Mesendoderm (in vitro differentiated cells): ENCODE results near the gene BCAS4.

Experiments
- DNase-seq: peaks from one replicate; pipeline ENCODE4 v3.0.0; 2013
- H2AK5ac ChIP-seq: 2 replicates; pipeline ENCODE4 v1.6.1; 2013; ENCODE audit warnings: low read length, inconsistent platforms
- H2BK120ac ChIP-seq: 2 replicates; pipeline ENCODE4 v1.6.1; 2013; ENCODE audit warnings: low read depth, mild to moderate bottlenecking, low read length, moderate library complexity, mixed read lengths
- H2BK15ac ChIP-seq: replicated peaks from 2 replicates; pipeline ENCODE4 v1.6.1; 2013; ENCODE audit warnings: low read depth, mild to moderate bottlenecking, moderate library complexity
- H2BK5ac ChIP-seq: 2 replicates; pipeline ENCODE4 v1.6.1; 2013; ENCODE audit warnings: low read length, inconsistent platforms
- H3K18ac ChIP-seq: 2 replicates; pipeline ENCODE4 v1.6.1; 2013; ENCODE audit warnings: mild to moderate bottlenecking, low read length, mixed read lengths
- H3K23ac ChIP-seq: one replicate; pipeline ENCODE4 v1.6.1; 2013; ENCODE audit warnings: low read length
- H3K27ac ChIP-seq: 2 replicates; pipeline ENCODE4 v1.5.1; 2013; ENCODE audit warnings: low read depth, mild to moderate bottlenecking, inconsistent platforms, low read length, moderate library complexity
- H3K27me3 ChIP-seq: 2 replicates; pipeline ENCODE4 v1.6.1; 2013; ENCODE audit warnings: low read length, control low read depth, mild to moderate bottlenecking, inconsistent platforms; ENCODE audit not compliant: insufficient read depth, poor library complexity
- H3K36me3 ChIP-seq: 2 replicates; pipeline ENCODE4 v1.6.1; 2013; ENCODE audit warnings: low read length, inconsistent platforms; ENCODE audit not compliant: control insufficient read depth, insufficient read depth
- H3K4ac ChIP-seq: one replicate; pipeline ENCODE4 v1.6.1; 2013; ENCODE audit warnings: low read depth, mild to moderate bottlenecking, low read length, moderate library complexity
- H3K4me1 ChIP-seq: 2 replicates; pipeline ENCODE4 v1.6.1; 2013; ENCODE audit warnings: low read depth, low read length, inconsistent platforms; ENCODE audit not compliant: control insufficient read depth
- H3K4me2 ChIP-seq: 2 replicates; pipeline ENCODE4 v1.6.1; 2013; ENCODE audit warnings: low read length
- H3K4me3 ChIP-seq: 2 replicates; pipeline ENCODE4 v1.5.1; 2013; ENCODE audit warnings: mild to moderate bottlenecking, low read length
- H3K56ac ChIP-seq: one replicate; pipeline ENCODE4 v1.6.1; 2013; ENCODE audit warnings: low read length
- H3K79me1 ChIP-seq: 2 replicates; pipeline ENCODE4 v1.6.1; 2013; ENCODE audit warnings: low read length, inconsistent platforms
- H3K79me2 ChIP-seq: 2 replicates; pipeline ENCODE4 v1.6.1; 2013; ENCODE audit warnings: mild to moderate bottlenecking, low read length; ENCODE audit not compliant: control insufficient read depth, insufficient read depth
- H3K9ac ChIP-seq: 2 replicates; pipeline ENCODE4 v1.6.1; 2013; ENCODE audit warnings: low read length, inconsistent platforms
- H4K5ac ChIP-seq: one replicate; pipeline ENCODE4 v1.6.1; 2013; ENCODE audit warnings: low read length
- H4K8ac ChIP-seq: one replicate; pipeline ENCODE4 v1.6.1; 2013; ENCODE audit warnings: low read depth, mild to moderate bottlenecking, control low read depth, low read length, moderate library complexity
- WGBS: extraction: QIAGEN DNeasy Blood & Tissue Kit; methylation state at CpG from one replicate; pipeline ENCODE4 v1.1.7; 2013; ENCODE audit warnings: low lambda C conversion rate, missing lambda C conversion rate; ENCODE audit not compliant: insufficient coverage; ENCODE audit errors: extremely low coverage; 5-methylcytosine and 5-hydroxymethylcytosine counted together

Gene BCAS4

GRCh38 chr20:50837532-50838321, 42.9 kb downstream of the BCAS4 start:
- no peak for DNase-seq
- WGBS = no CpG with 5 or more reads among the region's 22 CpGs

GRCh38 chr20:50838322-50838625, 43.4 kb downstream of the BCAS4 start:
- Histone ChIP-seq H3K18ac (no peak overlapping the region), H3K79me2 (no peaks in the 10 kb centered on the region), H3K4ac (no peak overlapping the region), H4K8ac (no peak overlapping the region), H3K27ac (no peak overlapping the region), H3K23ac (no peak overlapping the region), H3K4me2 (no peak overlapping the region), H3K4me1 (no peaks in the 10 kb centered on the region), H2BK15ac (no peak overlapping the region), H3K4me3 (no peak overlapping the region), H2BK120ac (no peak overlapping the region), H3K27me3 (no peaks in the 10 kb centered on the region), H2AK5ac (no peak overlapping the region), H4K5ac (no peak overlapping the region), H3K9ac (no peak overlapping the region), H2BK5ac (no peak overlapping the region), H3K36me3 (no peaks in the 10 kb centered on the region), H3K79me1 (no peaks in the 10 kb centered on the region), H3K56ac (no peak overlapping the region)
- WGBS = no CpG with 5 or more reads among the region's 8 CpGs
- DNase-seq = no peak

More at GRCh38 chr20:50837532-50838321, 42.9 kb downstream of the BCAS4 start:
- no peak overlapping the region for H2BK15ac ChIP-seq
- H2AK5ac ChIP-seq = no peak overlapping the region
- H3K4me2 ChIP-seq = no peak overlapping the region
- no peaks in the 10 kb centered on the region for H3K79me1 ChIP-seq
- no peak overlapping the region for H4K5ac ChIP-seq
- H2BK120ac ChIP-seq = no peak overlapping the region
- H3K23ac ChIP-seq = no peak overlapping the region
- H3K27me3 ChIP-seq = no peaks in the 10 kb centered on the region
- no peak overlapping the region for H4K8ac ChIP-seq
- no peaks in the 10 kb centered on the region for H3K36me3 ChIP-seq
- no peaks in the 10 kb centered on the region for H3K4me1 ChIP-seq
- no peak overlapping the region for H3K9ac ChIP-seq
- no peak overlapping the region for H3K4ac ChIP-seq
- no peak overlapping the region for H3K18ac ChIP-seq
- H3K27ac ChIP-seq = no peak overlapping the region
- H3K4me3 ChIP-seq = no peak overlapping the region
- no peaks in the 10 kb centered on the region for H3K79me2 ChIP-seq
- no peak overlapping the region for H2BK5ac ChIP-seq
- no peak overlapping the region for H3K56ac ChIP-seq

GRCh38 chr20:50838707-50839385, 44.0 kb downstream of the BCAS4 start:
- WGBS = no CpG with 5 or more reads among the region's 8 CpGs
- Histone ChIP-seq H2BK15ac (no peak overlapping the region), H3K4me1 (no peaks in the 10 kb centered on the region)

DNA sequence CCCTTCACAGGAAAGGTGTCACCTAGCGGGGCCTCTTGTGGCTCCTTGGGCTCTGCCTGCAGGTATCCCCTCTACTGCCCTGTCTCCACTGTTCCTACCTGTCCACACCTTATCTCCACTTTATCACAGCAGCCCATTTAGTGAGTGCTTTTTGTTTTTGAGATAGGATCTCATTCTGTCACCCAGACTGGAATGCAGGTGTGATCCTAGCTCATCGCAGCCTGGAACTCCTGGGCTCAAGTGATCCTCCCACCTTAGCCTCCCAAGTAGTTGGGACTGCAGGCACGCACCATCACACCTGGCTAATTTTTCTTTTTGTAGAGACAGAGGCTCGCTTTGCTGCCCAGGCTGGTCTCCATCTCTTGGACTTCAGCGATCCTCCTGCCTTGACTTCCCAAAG, 48.0 kb downstream of the BCAS4 start:
- no peak overlapping the region for H3K23ac ChIP-seq
- H3K27ac ChIP-seq = no peak overlapping the region
- no peak overlapping the region for H4K5ac ChIP-seq
- H3K36me3 ChIP-seq = no peaks in the 10 kb centered on the region
- H3K79me1 ChIP-seq = no peaks in the 10 kb centered on the region
- no peak overlapping the region for H3K4me2 ChIP-seq
- H3K18ac ChIP-seq = no peak overlapping the region
- H2BK15ac ChIP-seq = no peak overlapping the region
- H4K8ac ChIP-seq = no peak overlapping the region
- no peak overlapping the region for H2BK5ac ChIP-seq
- no peak overlapping the region for H3K4me3 ChIP-seq
- H3K79me2 ChIP-seq = no peaks in the 10 kb centered on the region
- no CpG with 5 or more reads among the region's 5 CpGs for WGBS
- no peak for DNase-seq
- no peak overlapping the region for H3K9ac ChIP-seq
- no peak overlapping the region for H3K56ac ChIP-seq
- H2AK5ac ChIP-seq = no peak overlapping the region
- H2BK120ac ChIP-seq = no peak overlapping the region
- H3K4ac ChIP-seq = no peak overlapping the region
- no peaks in the 10 kb centered on the region for H3K27me3 ChIP-seq
- no peaks in the 10 kb centered on the region for H3K4me1 ChIP-seq

More at GRCh38 chr20:50838707-50839385, 44.0 kb downstream of the BCAS4 start:
- H2AK5ac ChIP-seq = no peak overlapping the region
- DNase-seq = no peak
- H3K23ac ChIP-seq = no peak overlapping the region
- H3K27ac ChIP-seq = no peak overlapping the region
- H3K56ac ChIP-seq = no peak overlapping the region
- no peaks in the 10 kb centered on the region for H3K36me3 ChIP-seq
- no peak overlapping the region for H4K5ac ChIP-seq
- no peaks in the 10 kb centered on the region for H3K79me2 ChIP-seq
- no peak overlapping the region for H3K18ac ChIP-seq
- H3K4me2 ChIP-seq = no peak overlapping the region
- H2BK5ac ChIP-seq = no peak overlapping the region
- no peaks in the 10 kb centered on the region for H3K27me3 ChIP-seq
- H4K8ac ChIP-seq = no peak overlapping the region
- H3K9ac ChIP-seq = no peak overlapping the region
- no peak overlapping the region for H3K4ac ChIP-seq
- no peak overlapping the region for H3K4me3 ChIP-seq
- no peaks in the 10 kb centered on the region for H3K79me1 ChIP-seq
- no peak overlapping the region for H2BK120ac ChIP-seq

- Histone ChIP-seq H3K4me3 (no peak overlapping the region), H3K4me2 (no peak overlapping the region), H4K8ac (no peak overlapping the region), H4K5ac (no peak overlapping the region), H3K36me3 (no peaks in the 10 kb centered on the region), H2BK120ac (no peak overlapping the region), H2AK5ac (no peak overlapping the region), H2BK5ac (no peak overlapping the region), H3K56ac (no peak overlapping the region), H2BK15ac (no peak overlapping the region), H3K9ac (no peak overlapping the region), H3K4ac (no peak overlapping the region), H3K23ac (no peak overlapping the region), H3K4me1 (no peaks in the 10 kb centered on the region), H3K79me2 (no peaks in the 10 kb centered on the region), H3K27me3 (no peaks in the 10 kb centered on the region), H3K27ac (no peak overlapping the region), H3K79me1 (no peaks in the 10 kb centered on the region), H3K18ac (no peak overlapping the region)
- WGBS = no CpG with 5 or more reads among the region's 9 CpGs
- DNase-seq = no peak
Observed at GRCh38 chr20:50843331-50844276, 48.7 kb downstream of the BCAS4 start.
